Liver (tissue), 9 donors: ENCODE measurements around the gene SLC49A4. TPM values are rescaled to one million over a fixed set of nuclear protein-coding genes. Genes with fewer than 3 reads are reported as not detected.

Source experiments
- DNase-seq: peaks from one replicate; pipeline ENCODE4 v3.0.0-alpha.2; 2017; ENCODE audit warnings: low spot score
- H3K27ac ChIP-seq, 2 donors: one replicate each; pipeline ENCODE4 v1.7.0; 2013; ENCODE audit warnings: inconsistent platforms in 2 of 2, low read length in 2 of 2, control low read depth in 1 of 2, low read depth in 1 of 2, mild to moderate bottlenecking in 1 of 2
- H3K27me3 ChIP-seq, 4 donors: one replicate each; pipeline versions ENCODE4 v1.6.1 to v1.7.0; 2013; ENCODE audit warnings: low read length in 3 of 4, inconsistent platforms in 1 of 4, mild to moderate bottlenecking in 1 of 4, moderate library complexity in 1 of 4; ENCODE audit not compliant: control insufficient read depth in 4 of 4, insufficient read depth in 4 of 4
- H3K36me3 ChIP-seq, 4 donors: one replicate each; pipeline versions ENCODE4 v1.6.1 to v1.7.0; 2013; ENCODE audit warnings: low read length in 3 of 4, mild to moderate bottlenecking in 3 of 4, low read depth in 1 of 4, moderate library complexity in 1 of 4; ENCODE audit not compliant: control insufficient read depth in 4 of 4, insufficient read depth in 3 of 4
- H3K4me1 ChIP-seq, 4 donors: one replicate each; pipeline versions ENCODE4 v1.6.1 to v1.7.0; 2013; ENCODE audit warnings: low read length in 3 of 4, mild to moderate bottlenecking in 3 of 4, moderate library complexity in 1 of 4; ENCODE audit not compliant: control insufficient read depth in 4 of 4, insufficient read depth in 4 of 4
- H3K4me3 ChIP-seq, 3 donors: one replicate each; pipeline versions ENCODE4 v1.6.1 to v1.7.0; 2013; ENCODE audit warnings: low read length in 3 of 3, control low read depth in 1 of 3, low read depth in 1 of 3, mild to moderate bottlenecking in 1 of 3
- H3K9ac ChIP-seq, 2 donors: one replicate each; pipeline ENCODE4 v1.7.0; 2013; ENCODE audit warnings: low read length in 2 of 2, mild to moderate bottlenecking in 2 of 2, moderate library complexity in 2 of 2, control low read depth in 1 of 2, low read depth in 1 of 2
- H3K9me3 ChIP-seq, 4 donors: one replicate each; pipeline versions ENCODE4 v1.6.1 to v1.7.0; 2013; ENCODE audit warnings: low read length in 3 of 4; ENCODE audit not compliant: control insufficient read depth in 4 of 4
- EGR1 ChIP-seq, 2 donors: IDR thresholded peaks; 2 replicates each; pipeline ENCODE4 v1.6.1; 2016 to 2018; ENCODE audit warnings: antibody characterized with exemption in 2 of 2, low read depth in 2 of 2
- FOXA1 ChIP-seq: IDR thresholded peaks from 2 replicates; pipeline ENCODE4 v1.6.1; 2016; ENCODE audit warnings: antibody characterized with exemption
- GABPA ChIP-seq, 2 donors: IDR thresholded peaks in 1 of 2; conservative IDR thresholded peaks in 1 of 2; 2 replicates each; pipeline ENCODE4 v1.6.1; 2016; ENCODE audit warnings: antibody characterized with exemption in 2 of 2, mild to moderate bottlenecking in 1 of 2, moderate library complexity in 1 of 2
- HNF4G ChIP-seq: IDR thresholded peaks from 2 replicates; pipeline ENCODE4 v1.6.1; 2016; ENCODE audit warnings: antibody characterized with exemption
- JUND ChIP-seq, 2 donors: IDR thresholded peaks; 2 replicates each; pipeline ENCODE4 v1.6.1; 2016; ENCODE audit warnings: antibody characterized with exemption in 2 of 2
- NR2F2 ChIP-seq: IDR thresholded peaks from 2 replicates; pipeline ENCODE4 v1.6.1; 2016; ENCODE audit warnings: antibody characterized with exemption
- RAD21 ChIP-seq, 2 donors: IDR thresholded peaks; 2 replicates each; pipeline ENCODE4 v1.6.1; 2016; ENCODE audit warnings: antibody characterized with exemption in 2 of 2, mild to moderate bottlenecking in 2 of 2
- RXRA ChIP-seq, 2 donors: IDR thresholded peaks; 2 replicates each; pipeline ENCODE4 v1.6.1; 2017 to 2018; ENCODE audit warnings: antibody characterized with exemption in 2 of 2, mild to moderate bottlenecking in 1 of 2
- SP1 ChIP-seq: IDR thresholded peaks from 2 replicates; pipeline ENCODE4 v1.6.1; 2018; ENCODE audit warnings: antibody characterized with exemption, mild to moderate bottlenecking
- TAF1 ChIP-seq: conservative IDR thresholded peaks from 2 replicates; pipeline ENCODE4 v1.6.1; 2016; ENCODE audit warnings: antibody characterized with exemption, mild to moderate bottlenecking
- YY1 ChIP-seq: IDR thresholded peaks from 2 replicates; pipeline ENCODE4 v1.6.1; 2016; ENCODE audit warnings: antibody characterized with exemption, mild to moderate bottlenecking
- WGBS: extraction: QIAGEN DNeasy Blood & Tissue Kit; methylation state at CpG from one replicate; pipeline ENCODE4 v1.1.7; 2013; 5-methylcytosine and 5-hydroxymethylcytosine counted together
- polyA plus RNA-seq, 2 donors: library from polyadenylated mRNA; stranded (reverse) in 1 of 2; unstranded in 1 of 2; fragments of 200-250 nt in 1 of 2; fragments of >200 nt in 1 of 2; fragmentation: Nextera tagmentation in 1 of 2; extraction: Ambion mirVana in 1 of 2; gene quantifications; one replicate each; pipeline versions ENCODE4 v1.2.1 to v1.2.3, GENCODE V29; 2013 to 2015
- total RNA-seq, 2 donors: library from RNA; depleted of rRNA; stranded (reverse); fragments of >200 nt; gene quantifications; one replicate each; pipeline ENCODE4 v1.2.3, GENCODE V29; 2014
- TF ChIP-seq, protein P1 (sequence below): IDR thresholded peaks from 2 replicates; pipeline ENCODE4 v1.6.1; 2016; ENCODE audit warnings: antibody characterized with exemption, mild to moderate bottlenecking
- TF ChIP-seq, protein P2 (sequence below): IDR thresholded peaks from 2 replicates; pipeline ENCODE4 v1.6.1; 2016; ENCODE audit warnings: antibody characterized with exemption
- TF ChIP-seq, protein P3 (sequence below): fragments of 150-350 bp; IDR thresholded peaks from 2 replicates; pipeline ENCODE4 v1.5.1; 2017; ENCODE audit warnings: improper control_type of control experiment, low read depth, low read length; ENCODE audit not compliant: missing input control
- TF ChIP-seq, protein P4 (sequence below): IDR thresholded peaks from 2 replicates; pipeline ENCODE4 v1.6.1; 2016; ENCODE audit warnings: antibody characterized with exemption
- TF ChIP-seq, protein P5 (sequence below): IDR thresholded peaks from 2 replicates; pipeline ENCODE4 v1.6.1; 2016; ENCODE audit warnings: antibody characterized with exemption
- donor health status: healthy.
- donor health status: healthy.
- donor health status: healthy.
- donor health status: healthy.
- donor health status: healthy.

The SLC49A4 gene
- total and polyA plus RNA-seq, 4 donors: 3.3 to 11.1 (median 6.3) TPM

DNA sequence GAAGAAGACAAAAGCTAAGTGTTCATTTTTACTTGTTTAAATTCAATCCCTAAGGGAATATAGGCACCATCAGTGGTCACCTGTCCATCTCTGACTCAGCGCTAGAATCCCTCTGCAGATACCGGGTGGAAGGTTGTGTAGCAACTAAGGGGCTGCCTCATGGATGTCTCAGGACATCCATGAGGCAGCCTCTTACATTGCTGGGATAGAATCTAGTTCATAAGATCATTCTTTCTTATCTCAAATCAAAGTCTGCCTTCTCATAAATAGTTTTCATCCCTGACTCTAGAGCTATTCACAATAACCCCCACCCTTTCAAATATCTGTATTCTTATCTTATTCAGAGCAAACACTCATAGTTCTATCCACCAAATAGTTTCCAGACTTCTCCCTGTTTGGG lies 39.4 kb upstream of the SLC49A4 start:
- TF ChIP-seq JUND (IDR thresholded peaks at IDR 0.05): no peak
- no peak for TF ChIP-seq HNF4G
- no peak for TF ChIP-seq EGR1 (IDR thresholded peaks at IDR 0.05; ENCODE audit: low read depth in 2 of 2)
- TF ChIP-seq, protein P1, sequence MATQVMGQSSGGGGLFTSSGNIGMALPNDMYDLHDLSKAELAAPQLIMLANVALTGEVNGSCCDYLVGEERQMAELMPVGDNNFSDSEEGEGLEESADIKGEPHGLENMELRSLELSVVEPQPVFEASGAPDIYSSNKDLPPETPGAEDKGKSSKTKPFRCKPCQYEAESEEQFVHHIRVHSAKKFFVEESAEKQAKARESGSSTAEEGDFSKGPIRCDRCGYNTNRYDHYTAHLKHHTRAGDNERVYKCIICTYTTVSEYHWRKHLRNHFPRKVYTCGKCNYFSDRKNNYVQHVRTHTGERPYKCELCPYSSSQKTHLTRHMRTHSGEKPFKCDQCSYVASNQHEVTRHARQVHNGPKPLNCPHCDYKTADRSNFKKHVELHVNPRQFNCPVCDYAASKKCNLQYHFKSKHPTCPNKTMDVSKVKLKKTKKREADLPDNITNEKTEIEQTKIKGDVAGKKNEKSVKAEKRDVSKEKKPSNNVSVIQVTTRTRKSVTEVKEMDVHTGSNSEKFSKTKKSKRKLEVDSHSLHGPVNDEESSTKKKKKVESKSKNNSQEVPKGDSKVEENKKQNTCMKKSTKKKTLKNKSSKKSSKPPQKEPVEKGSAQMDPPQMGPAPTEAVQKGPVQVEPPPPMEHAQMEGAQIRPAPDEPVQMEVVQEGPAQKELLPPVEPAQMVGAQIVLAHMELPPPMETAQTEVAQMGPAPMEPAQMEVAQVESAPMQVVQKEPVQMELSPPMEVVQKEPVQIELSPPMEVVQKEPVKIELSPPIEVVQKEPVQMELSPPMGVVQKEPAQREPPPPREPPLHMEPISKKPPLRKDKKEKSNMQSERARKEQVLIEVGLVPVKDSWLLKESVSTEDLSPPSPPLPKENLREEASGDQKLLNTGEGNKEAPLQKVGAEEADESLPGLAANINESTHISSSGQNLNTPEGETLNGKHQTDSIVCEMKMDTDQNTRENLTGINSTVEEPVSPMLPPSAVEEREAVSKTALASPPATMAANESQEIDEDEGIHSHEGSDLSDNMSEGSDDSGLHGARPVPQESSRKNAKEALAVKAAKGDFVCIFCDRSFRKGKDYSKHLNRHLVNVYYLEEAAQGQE: no peak
- no peak for TF ChIP-seq TAF1
- TF ChIP-seq, protein P2, sequence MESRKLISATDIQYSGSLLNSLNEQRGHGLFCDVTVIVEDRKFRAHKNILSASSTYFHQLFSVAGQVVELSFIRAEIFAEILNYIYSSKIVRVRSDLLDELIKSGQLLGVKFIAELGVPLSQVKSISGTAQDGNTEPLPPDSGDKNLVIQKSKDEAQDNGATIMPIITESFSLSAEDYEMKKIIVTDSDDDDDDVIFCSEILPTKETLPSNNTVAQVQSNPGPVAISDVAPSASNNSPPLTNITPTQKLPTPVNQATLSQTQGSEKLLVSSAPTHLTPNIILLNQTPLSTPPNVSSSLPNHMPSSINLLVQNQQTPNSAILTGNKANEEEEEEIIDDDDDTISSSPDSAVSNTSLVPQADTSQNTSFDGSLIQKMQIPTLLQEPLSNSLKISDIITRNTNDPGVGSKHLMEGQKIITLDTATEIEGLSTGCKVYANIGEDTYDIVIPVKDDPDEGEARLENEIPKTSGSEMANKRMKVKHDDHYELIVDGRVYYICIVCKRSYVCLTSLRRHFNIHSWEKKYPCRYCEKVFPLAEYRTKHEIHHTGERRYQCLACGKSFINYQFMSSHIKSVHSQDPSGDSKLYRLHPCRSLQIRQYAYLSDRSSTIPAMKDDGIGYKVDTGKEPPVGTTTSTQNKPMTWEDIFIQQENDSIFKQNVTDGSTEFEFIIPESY: no peak
- no peak for TF ChIP-seq FOXA1
- no peak for TF ChIP-seq YY1
- no peak for TF ChIP-seq SP1
- TF ChIP-seq GABPA (IDR thresholded peaks at IDR 0.05 in 1 of 2, conservative IDR thresholded peaks at IDR 0.05 in 1 of 2): no peak
- TF ChIP-seq, protein P3, sequence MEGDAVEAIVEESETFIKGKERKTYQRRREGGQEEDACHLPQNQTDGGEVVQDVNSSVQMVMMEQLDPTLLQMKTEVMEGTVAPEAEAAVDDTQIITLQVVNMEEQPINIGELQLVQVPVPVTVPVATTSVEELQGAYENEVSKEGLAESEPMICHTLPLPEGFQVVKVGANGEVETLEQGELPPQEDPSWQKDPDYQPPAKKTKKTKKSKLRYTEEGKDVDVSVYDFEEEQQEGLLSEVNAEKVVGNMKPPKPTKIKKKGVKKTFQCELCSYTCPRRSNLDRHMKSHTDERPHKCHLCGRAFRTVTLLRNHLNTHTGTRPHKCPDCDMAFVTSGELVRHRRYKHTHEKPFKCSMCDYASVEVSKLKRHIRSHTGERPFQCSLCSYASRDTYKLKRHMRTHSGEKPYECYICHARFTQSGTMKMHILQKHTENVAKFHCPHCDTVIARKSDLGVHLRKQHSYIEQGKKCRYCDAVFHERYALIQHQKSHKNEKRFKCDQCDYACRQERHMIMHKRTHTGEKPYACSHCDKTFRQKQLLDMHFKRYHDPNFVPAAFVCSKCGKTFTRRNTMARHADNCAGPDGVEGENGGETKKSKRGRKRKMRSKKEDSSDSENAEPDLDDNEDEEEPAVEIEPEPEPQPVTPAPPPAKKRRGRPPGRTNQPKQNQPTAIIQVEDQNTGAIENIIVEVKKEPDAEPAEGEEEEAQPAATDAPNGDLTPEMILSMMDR: no peak
- no peak for TF ChIP-seq RAD21 (IDR thresholded peaks at IDR 0.05)
- no peak for TF ChIP-seq NR2F2
- no peak for TF ChIP-seq RXRA (IDR thresholded peaks at IDR 0.05)
- TF ChIP-seq, protein P4, sequence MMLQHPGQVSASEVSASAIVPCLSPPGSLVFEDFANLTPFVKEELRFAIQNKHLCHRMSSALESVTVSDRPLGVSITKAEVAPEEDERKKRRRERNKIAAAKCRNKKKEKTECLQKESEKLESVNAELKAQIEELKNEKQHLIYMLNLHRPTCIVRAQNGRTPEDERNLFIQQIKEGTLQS: no peak
- TF ChIP-seq, protein P5, sequence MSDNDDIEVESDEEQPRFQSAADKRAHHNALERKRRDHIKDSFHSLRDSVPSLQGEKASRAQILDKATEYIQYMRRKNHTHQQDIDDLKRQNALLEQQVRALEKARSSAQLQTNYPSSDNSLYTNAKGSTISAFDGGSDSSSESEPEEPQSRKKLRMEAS: no peak
- Histone ChIP-seq H3K36me3 (peaks cover 0 to 3% (median under 1%) of the 10 kb centered on the region in 4 donors), H3K4me3 (no peak overlapping the region), H3K9ac (no peak overlapping the region), H3K4me1 (peaks cover 0 to 6% (median 2%) of the 10 kb centered on the region in 4 donors), H3K27me3 (no peaks in the 10 kb centered on the region), H3K27ac (no peak overlapping the region), H3K9me3 (no peaks in the 10 kb centered on the region)
- WGBS: 95% methylated on average over 2 of the region's 2 CpGs
- DNase-seq: no peak
